MM.1S (cell line): ENCODE measurements around the gene ASCC3.

Experiments
- CTCF ChIP-seq: fragments of 300-600 bp; sonication (generic); IDR thresholded peaks from 2 replicates; pipeline ENCODE4 v1.5.1; 2016; ENCODE audit warnings: antibody characterized with exemption, low read length, mixed read lengths
- EZH2 ChIP-seq: fragments of 300-600 bp; sonication (generic); optimal IDR thresholded peaks from 2 replicates; pipeline ENCODE3; 2017; ENCODE audit warnings: low read depth, mild to moderate bottlenecking, antibody characterized with exemption, low read length, mixed read lengths
- EZH2phosphoT487 ChIP-seq: fragments of 300-600 bp; sonication (generic); IDR thresholded peaks from 2 replicates; pipeline ENCODE4 v1.6.1; 2018; ENCODE audit warnings: antibody characterized with exemption, low read length

DNA sequence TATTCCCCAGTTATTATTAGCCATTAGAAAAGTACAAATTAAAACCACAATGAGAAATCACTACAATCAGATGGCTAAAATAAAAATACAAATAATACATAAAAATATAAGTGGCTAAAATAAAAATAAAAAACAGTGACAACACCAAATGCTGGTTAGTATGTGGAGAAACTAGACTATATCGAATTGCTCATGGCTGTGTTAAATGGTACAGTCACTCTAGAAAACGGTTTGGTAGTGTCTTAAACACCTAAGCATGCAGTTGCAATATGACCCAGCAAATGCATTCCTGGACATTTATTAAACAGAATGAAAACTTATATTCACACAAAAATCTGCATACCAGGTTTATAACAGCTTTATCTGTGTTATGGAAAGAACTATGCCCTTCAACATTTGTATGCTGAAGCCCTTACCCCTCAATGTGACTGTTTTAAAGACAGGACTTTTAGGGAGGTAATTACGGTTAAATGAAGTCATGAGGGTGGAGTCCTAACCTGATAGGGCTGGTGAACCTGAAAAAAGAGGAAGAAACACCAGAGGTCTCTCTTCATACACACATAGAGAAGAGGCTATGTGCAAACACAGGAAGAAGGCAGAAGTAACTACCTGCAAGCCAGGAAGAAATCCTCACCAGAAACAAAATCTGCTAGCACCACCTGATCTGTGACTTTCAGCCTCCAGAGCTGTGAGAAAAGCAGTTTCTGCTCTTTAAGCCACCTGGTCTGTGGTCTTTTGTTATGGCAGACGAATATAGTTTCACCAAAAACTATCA, 84.9 kb downstream of the ASCC3 start:
- TF ChIP-seq CTCF (peak; percentile 51), EZH2 (no peak), EZH2phosphoT487 (no peak)
